ENCODE data around the gene GIPC3.
A peak's percentile ranks its signal among the peaks of the same experiment; 100 is the strongest.
"Not testable (repeated sequence)": the region's sequence is repeated elsewhere in the genome, so short reads cannot be mapped to it uniquely, and the experiment has no call there.

The GIPC3 gene

GRCh38 chr19:3557461-3558248 lies 27.6 kb upstream of the GIPC3 start, which contains the start of gene MFSD12:
Gene MFSD12, minus strand, starts transcription at chr19:3557586. Its CDS starts 183 bp downstream, at chr19:3557403.
- DNase-seq (ENCODE audit: low read depth in 2 of 2) = peak; percentile 92 to 93

GRCh38 chr19:3563709-3564524 lies 21.4 kb upstream of the GIPC3 start:
- TF ChIP-seq CTCF (IDR thresholded peaks at IDR 0.05; ENCODE audit: low read depth, low read length) = no peak
- no peak overlapping the region for H3K4me3 ChIP-seq (replicated peaks in 1 of 2; ENCODE audit: low read depth in 2 of 2, low read length in 2 of 2)
- DNase-seq (ENCODE audit: low read depth in 2 of 2) = no peak

More at GRCh38 chr19:3557461-3558248, 27.6 kb upstream of the GIPC3 start, which contains the start of gene MFSD12:
- no peak for TF ChIP-seq CTCF (IDR thresholded peaks at IDR 0.05; ENCODE audit: low read depth, low read length)
- H3K4me3 ChIP-seq (replicated peaks in 1 of 2; ENCODE audit: low read depth in 2 of 2, low read length in 2 of 2) = peak within 1 kb of the TSS; percentile 69 to 96

- no peak overlapping the region for H3K4me3 ChIP-seq (replicated peaks in 1 of 2; ENCODE audit: low read depth in 2 of 2, low read length in 2 of 2)
- DNase-seq (ENCODE audit: low read depth in 2 of 2) = peak in 1 of 2 donors; percentile 46
- no peak for TF ChIP-seq CTCF (IDR thresholded peaks at IDR 0.05; ENCODE audit: low read depth, low read length)
Observed at GRCh38 chr19:3565139-3565538, 20.1 kb upstream of the GIPC3 start.

- DNase-seq (ENCODE audit: low read depth in 2 of 2); H3K4me3 ChIP-seq (replicated peaks in 1 of 2; ENCODE audit: low read depth in 2 of 2, low read length in 2 of 2): not testable (repeated sequence)
Observed at GRCh38 chr19:3570042-3570441, 15.2 kb upstream of the GIPC3 start.

- no peak for DNase-seq (ENCODE audit: low read depth in 2 of 2)
- TF ChIP-seq CTCF (IDR thresholded peaks at IDR 0.05; ENCODE audit: low read depth, low read length) = no peak
- H3K4me3 ChIP-seq (replicated peaks in 1 of 2; ENCODE audit: low read depth in 2 of 2, low read length in 2 of 2) = no peak overlapping the region
Observed at GRCh38 chr19:3570606-3571011, 14.7 kb upstream of the GIPC3 start.

GRCh38 chr19:3572132-3572854 lies 13.0 kb upstream of the GIPC3 start:
- peak; percentile 100 for DNase-seq (ENCODE audit: low read depth in 2 of 2)
- no peak for TF ChIP-seq CTCF (IDR thresholded peaks at IDR 0.05; ENCODE audit: low read depth, low read length)
- H3K4me3 ChIP-seq (replicated peaks in 1 of 2; ENCODE audit: low read depth in 2 of 2, low read length in 2 of 2) = peak overlapping the region; percentile 57 to 62

GRCh38 chr19:3572855-3573161 lies 12.5 kb upstream of the GIPC3 start, which contains the start of gene HMG20B:
Gene HMG20B, plus strand, starts transcription at chr19:3572944. Its CDS starts 366 bp downstream, at chr19:3573310.
- DNase-seq (ENCODE audit: low read depth in 2 of 2) = no peak
- no peak for TF ChIP-seq CTCF (IDR thresholded peaks at IDR 0.05; ENCODE audit: low read depth, low read length)
- H3K4me3 ChIP-seq (replicated peaks in 1 of 2; ENCODE audit: low read depth in 2 of 2, low read length in 2 of 2) = peak within 1 kb of the TSS; percentile 88 to 95

Data from cardiac fibroblast (primary cell).